OCI-LY3 (cell line): ENCODE results near the gene DENND1A.

Experiments
- H2AFZ ChIP-seq: fragments of 200-600, 300-600 bp; shearing (Covaris generic); 2 replicates; pipeline ENCODE4 v1.6.0; 2014; ENCODE audit warnings: antibody characterized with exemption, low read depth, low read length
- H3K27ac ChIP-seq: fragments of 200-600, 300-600 bp; sonication (generic); 2 replicates; pipeline ENCODE4 v1.5.1; 2014; ENCODE audit warnings: mild to moderate bottlenecking, low read length, moderate library complexity, mixed read lengths
- H3K27me3 ChIP-seq: fragments of 200-600, 300-600 bp; sonication (generic); 2 replicates; pipeline ENCODE4 v1.6.1; 2014; ENCODE audit warnings: low read depth, low read length, mixed read lengths
- H3K36me3 ChIP-seq: fragments of 200-600, 300-600 bp; sonication (generic); replicated peaks from 2 replicates; pipeline ENCODE3; 2014; ENCODE audit warnings: low read depth, low read length, mixed read lengths
- H3K4me1 ChIP-seq: fragments of 300-600, 200-600 bp; sonication (generic); 2 replicates; pipeline ENCODE4 v1.6.1; 2014; ENCODE audit warnings: low read length, mixed read lengths
- H3K4me2 ChIP-seq: fragments of 200-600, 300-600 bp; sonication (generic); 2 replicates; pipeline ENCODE4 v1.6.1; 2014; ENCODE audit warnings: low read length, mixed read lengths
- H3K4me3 ChIP-seq: fragments of 300-600, 200-600 bp; sonication (generic); 2 replicates; pipeline ENCODE4 v1.5.1; 2014; ENCODE audit warnings: antibody characterized with exemption, mild to moderate bottlenecking, low read length, moderate library complexity
- H3K79me2 ChIP-seq: fragments of 300-600, 200-600 bp; shearing (Covaris generic); 2 replicates; pipeline ENCODE4 v1.6.1; 2014; ENCODE audit warnings: mild to moderate bottlenecking, low read length, mixed read lengths
- H3K9ac ChIP-seq: fragments of 300-600, 200-600 bp; shearing (Covaris generic); 2 replicates; pipeline ENCODE4 v1.6.0; 2014; ENCODE audit warnings: mild to moderate bottlenecking, low read length, moderate library complexity
- H3K9me3 ChIP-seq: fragments of 200-600, 300-600 bp; shearing (Covaris generic); 2 replicates; pipeline ENCODE4 v1.6.1; 2014; ENCODE audit warnings: low read length, mixed read lengths; ENCODE audit not compliant: insufficient read depth
- H4K20me1 ChIP-seq: fragments of 200-600, 300-600 bp; sonication (generic); 2 replicates; pipeline ENCODE4 v1.6.1; 2016; ENCODE audit warnings: low read length, mixed read lengths; ENCODE audit not compliant: insufficient read depth
- CTCF ChIP-seq: fragments of 200-600, 300-600 bp; sonication (generic); IDR thresholded peaks from 2 replicates; pipeline ENCODE4 v1.5.1; 2014; ENCODE audit warnings: antibody characterized with exemption, low read length, low read depth
- EZH2phosphoT487 ChIP-seq: fragments of 200-600 bp; shearing (Covaris generic); IDR thresholded peaks from 2 replicates; pipeline ENCODE4 v1.6.1; 2018; ENCODE audit warnings: antibody characterized with exemption, mixed run types, low read depth

DENND1A gene

GRCh38 chr9:123349691-123350480 lies 580.0 kb downstream of the DENND1A start:
- Histone ChIP-seq H3K36me3 (no peaks in the 10 kb centered on the region), H3K9me3 (no peaks in the 10 kb centered on the region), H4K20me1 (no peaks in the 10 kb centered on the region), H2AFZ (0 out of 2 replicates have a peak overlapping the region, but pooled peaks have one; percentile 69), H3K27ac (no peak overlapping the region), H3K4me2 (peak overlapping the region; percentile 86), H3K4me1 (peaks cover 13% of the 10 kb centered on the region), H3K27me3 (peaks cover 18% of the 10 kb centered on the region), H3K4me3 (peak overlapping the region; percentile 65), H3K9ac (peak overlapping the region; percentile 0; the same call in 1 of the 2 replicates), H3K79me2 (no peaks in the 10 kb centered on the region)
- TF ChIP-seq CTCF = peak; percentile 92
- no peak for TF ChIP-seq EZH2phosphoT487

DNA sequence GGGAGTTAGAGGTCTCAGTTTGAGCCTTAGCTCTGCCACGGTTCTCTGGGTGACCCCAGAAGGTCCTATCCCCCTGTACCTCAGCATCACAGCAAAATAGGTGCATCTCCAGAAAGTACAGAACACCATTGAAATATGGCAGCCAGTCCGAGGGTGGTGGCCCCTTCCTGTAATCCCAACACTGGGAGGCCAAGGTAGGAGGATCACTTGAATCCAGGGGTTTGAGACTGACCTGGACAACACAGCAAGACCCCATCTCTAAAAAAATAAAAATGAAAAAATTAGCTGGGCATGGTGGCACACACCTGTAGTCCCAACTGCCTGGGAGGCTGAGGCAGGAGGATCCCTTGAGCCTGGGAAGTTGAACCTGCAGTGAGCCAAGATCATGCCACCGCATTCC lies 580.9 kb downstream of the DENND1A start:
- Histone ChIP-seq H3K9ac (no peak overlapping the region), H3K4me3 (no peak overlapping the region), H3K4me1 (peaks cover 16% of the 10 kb centered on the region), H3K79me2 (no peaks in the 10 kb centered on the region), H3K27ac (no peak overlapping the region), H3K9me3 (no peaks in the 10 kb centered on the region), H3K36me3 (no peaks in the 10 kb centered on the region), H3K27me3 (peaks cover 18% of the 10 kb centered on the region), H2AFZ (no peak overlapping the region), H4K20me1 (no peaks in the 10 kb centered on the region), H3K4me2 (no peak overlapping the region)
- TF ChIP-seq CTCF = no peak
- no peak for TF ChIP-seq EZH2phosphoT487

DNA sequence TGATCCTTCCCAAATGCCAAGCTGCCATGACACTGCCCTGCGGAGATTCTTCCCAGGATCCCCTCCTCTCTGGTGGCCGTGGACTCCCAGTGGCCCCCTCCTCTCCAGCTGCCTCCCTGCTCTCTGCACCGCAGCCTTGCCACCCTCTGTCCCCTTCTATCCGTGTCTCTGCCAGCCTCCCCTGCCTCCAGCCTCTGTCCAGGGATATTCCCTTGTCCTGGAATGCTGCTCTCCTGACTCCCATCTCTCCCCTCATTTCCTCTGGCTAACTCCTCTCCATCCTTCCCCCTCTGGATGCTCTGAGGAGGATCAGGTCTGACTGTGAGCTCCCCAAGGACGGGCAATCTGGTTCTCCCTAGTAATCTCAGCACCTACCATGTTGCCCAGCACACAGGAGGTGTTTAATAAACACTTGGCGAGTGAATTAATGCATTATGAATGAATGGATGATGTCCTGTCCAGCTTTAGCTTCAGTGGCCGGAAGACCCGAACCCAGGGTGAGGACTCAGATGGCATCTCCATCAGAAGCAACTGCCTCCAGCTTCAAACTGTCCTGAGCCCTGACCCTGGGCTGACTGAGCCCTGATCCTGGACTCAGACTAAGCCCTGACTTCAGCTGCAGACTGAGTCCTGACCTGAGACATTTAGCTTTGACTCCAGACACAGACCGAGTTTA lies 581.5 kb downstream of the DENND1A start:
- no peak overlapping the region for H3K9ac ChIP-seq
- H3K9me3 ChIP-seq = no peaks in the 10 kb centered on the region
- no peaks in the 10 kb centered on the region for H3K36me3 ChIP-seq
- H3K27me3 ChIP-seq = peaks cover 16% of the 10 kb centered on the region
- no peak overlapping the region for H3K4me2 ChIP-seq
- no peak overlapping the region for H3K4me3 ChIP-seq
- no peaks in the 10 kb centered on the region for H4K20me1 ChIP-seq
- H3K79me2 ChIP-seq = no peaks in the 10 kb centered on the region
- TF ChIP-seq CTCF = no peak
- no peak for TF ChIP-seq EZH2phosphoT487
- peaks cover 22% of the 10 kb centered on the region for H3K4me1 ChIP-seq
- H3K27ac ChIP-seq = no peak overlapping the region
- no peak overlapping the region; the same call in 1 of the 2 replicates for H2AFZ ChIP-seq

DNA sequence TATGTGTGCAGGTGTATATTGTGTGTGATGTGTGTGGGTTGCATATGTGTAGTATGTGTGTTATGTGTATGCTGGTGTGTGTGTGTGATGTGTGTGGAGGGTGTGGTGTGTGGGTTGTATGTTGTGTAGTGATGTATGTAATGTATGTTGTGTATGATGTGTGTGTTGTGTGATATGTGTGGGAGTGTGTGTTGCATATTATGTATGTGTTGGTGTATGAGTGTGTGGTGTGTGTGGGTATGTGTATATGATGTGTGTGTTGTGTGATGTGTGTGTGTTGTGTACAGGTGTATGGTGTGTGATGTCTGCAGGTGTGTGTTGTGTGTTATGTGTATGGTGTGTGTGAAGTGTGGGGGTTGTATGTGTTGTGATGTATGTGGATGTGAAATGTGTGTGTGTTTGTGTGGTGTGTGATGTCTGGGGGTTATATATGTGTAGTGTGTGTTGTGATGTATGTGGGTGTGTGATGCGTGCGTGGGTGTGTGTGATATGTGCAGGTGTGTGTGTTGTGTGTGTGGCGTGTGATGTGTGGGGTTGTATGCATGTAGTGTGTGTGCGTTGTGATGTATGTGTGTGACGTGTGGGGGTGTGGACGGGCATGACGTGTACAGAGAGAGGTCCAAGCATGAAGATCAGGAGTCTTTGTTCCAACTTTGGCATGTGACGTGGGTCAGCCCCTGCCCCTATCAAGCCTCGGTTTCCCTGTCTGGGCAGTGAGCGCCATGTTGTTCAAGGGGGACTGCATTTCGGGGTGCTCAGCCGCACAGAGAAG lies 582.5 kb downstream of the DENND1A start:
- Histone ChIP-seq H3K9me3 (no peaks in the 10 kb centered on the region), H4K20me1 (no peaks in the 10 kb centered on the region), H2AFZ (no peak overlapping the region), H3K9ac (no peak overlapping the region), H3K4me3 (no peak overlapping the region), H3K4me1 (peaks cover 26% of the 10 kb centered on the region), H3K27me3 (peaks cover 6% of the 10 kb centered on the region), H3K27ac (no peak overlapping the region), H3K36me3 (no peaks in the 10 kb centered on the region), H3K4me2 (no peak overlapping the region), H3K79me2 (no peaks in the 10 kb centered on the region)
- no peak for TF ChIP-seq EZH2phosphoT487
- TF ChIP-seq CTCF = no peak
